GM21447 (cell line): Measurements from ENCODE around the gene SMARCC1.

Experiments
- ATAC-seq: cut with Tn5 transposase; IDR thresholded peaks from one replicate; pipeline ENCODE4 v1.9.1; 2021; ENCODE audit not compliant: unreplicated experiment

SMARCC1 gene

GRCh38 chr3:47592066-47592795 lies 189.5 kb downstream of the SMARCC1 start:
- ATAC-seq = no peak

- no peak for ATAC-seq
Measured at GRCh38 chr3:47590216-47590615, 191.5 kb downstream of the SMARCC1 start.

DNA sequence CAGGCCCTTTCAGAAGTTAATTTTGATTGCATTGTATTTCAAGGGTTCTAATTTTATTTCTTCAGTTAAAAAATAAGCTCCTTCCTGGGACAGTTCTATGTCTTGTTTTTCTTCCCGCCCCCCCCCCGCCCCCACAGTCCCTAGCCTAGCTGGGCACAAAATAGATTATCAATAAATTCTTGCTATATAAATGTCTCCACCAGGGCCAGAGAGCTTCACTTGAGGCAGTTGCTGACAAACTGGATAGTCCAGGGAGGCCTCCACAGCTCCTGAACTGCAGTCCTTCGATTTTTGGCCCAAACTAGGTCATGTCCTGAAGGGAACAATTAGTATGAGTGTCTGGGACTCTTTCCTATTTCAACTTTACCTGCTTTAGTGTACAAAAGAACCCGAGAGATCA lies 193.1 kb downstream of the SMARCC1 start:
- ATAC-seq = no peak

- no peak for ATAC-seq
Measured at GRCh38 chr3:47588053-47588452, 193.6 kb downstream of the SMARCC1 start.

- no peak for ATAC-seq
Measured at GRCh38 chr3:47586746-47587145, 194.9 kb downstream of the SMARCC1 start.

DNA sequence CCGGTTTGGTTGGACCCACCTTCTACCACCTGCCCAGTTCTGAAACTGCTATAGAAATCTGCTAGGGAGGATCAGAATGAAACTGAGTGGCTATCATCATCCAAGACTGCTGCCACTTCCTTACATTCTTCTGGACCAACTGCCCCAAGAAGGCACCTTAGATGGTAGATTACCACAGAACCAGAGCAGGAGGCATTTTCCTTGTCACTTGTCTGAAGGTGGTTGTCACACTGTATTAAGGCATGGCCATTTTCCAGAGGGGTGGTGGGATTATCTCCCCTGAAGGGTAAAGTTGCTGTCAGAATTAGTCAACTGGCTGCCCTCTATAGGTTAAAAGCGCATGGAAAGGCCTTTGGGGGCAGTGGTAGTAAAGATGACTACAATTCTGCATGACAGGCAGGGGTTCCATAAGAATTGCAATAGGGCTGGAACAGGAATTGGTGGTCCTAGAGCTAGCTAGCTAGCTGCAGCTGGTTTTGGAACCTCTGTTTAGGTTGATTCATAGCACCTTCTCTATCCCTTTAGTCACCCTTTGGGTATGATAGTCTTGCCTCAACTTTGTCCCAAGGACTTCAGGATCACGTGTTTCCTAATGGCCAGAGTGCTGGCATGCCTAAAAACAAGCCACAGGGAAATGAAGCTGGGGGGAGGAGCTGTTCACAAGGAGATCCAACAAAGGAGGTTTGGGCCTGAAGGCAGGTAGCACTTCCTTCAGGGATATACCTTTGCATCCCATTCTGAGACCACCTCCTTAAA lies 198.2 kb downstream of the SMARCC1 start:
- no peak for ATAC-seq

GRCh38 chr3:47581835-47582234 lies 199.9 kb downstream of the SMARCC1 start:
- no peak for ATAC-seq

DNA sequence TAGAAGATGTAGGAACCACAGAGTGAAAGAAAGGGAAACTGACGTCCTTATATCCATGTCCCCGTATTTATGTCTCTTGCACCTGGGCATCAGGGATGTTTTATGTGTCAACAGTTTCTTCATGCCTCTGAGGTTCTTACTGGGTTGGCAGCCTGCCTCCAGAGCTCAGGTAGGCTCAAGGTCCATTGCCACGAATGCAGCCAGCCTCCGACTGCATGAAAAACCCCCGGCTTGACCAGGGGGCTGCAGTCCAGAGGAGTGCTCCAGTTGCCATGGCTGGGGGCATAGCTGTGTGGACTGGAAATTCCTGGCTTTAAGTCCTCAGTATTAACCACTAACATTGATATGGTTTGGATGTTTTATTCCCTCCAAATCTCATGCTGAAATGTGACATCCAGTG lies 200.3 kb downstream of the SMARCC1 start:
- ATAC-seq = no peak

GRCh38 chr3:47580481-47580880 lies 201.2 kb downstream of the SMARCC1 start:
- no peak for ATAC-seq

DNA sequence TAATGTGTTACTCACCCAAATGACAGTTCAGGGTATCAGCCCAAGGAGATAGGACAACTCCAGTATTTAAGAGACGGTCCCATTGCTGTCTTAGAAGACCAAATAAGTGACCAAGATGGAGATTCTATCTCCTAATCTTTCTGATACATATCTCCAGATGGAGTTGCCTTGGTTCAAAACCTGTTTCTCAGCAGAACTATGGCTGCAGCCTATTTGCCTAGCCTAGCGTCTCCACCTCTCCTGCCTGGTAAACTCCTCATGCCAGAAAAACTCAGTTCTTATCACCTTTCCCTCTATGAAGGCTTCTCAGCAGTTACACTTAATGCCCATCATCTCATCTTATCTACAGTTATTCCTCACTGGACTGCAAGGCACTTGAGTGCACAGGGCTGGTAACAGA lies 201.8 kb downstream of the SMARCC1 start:
- ATAC-seq = no peak

DNA sequence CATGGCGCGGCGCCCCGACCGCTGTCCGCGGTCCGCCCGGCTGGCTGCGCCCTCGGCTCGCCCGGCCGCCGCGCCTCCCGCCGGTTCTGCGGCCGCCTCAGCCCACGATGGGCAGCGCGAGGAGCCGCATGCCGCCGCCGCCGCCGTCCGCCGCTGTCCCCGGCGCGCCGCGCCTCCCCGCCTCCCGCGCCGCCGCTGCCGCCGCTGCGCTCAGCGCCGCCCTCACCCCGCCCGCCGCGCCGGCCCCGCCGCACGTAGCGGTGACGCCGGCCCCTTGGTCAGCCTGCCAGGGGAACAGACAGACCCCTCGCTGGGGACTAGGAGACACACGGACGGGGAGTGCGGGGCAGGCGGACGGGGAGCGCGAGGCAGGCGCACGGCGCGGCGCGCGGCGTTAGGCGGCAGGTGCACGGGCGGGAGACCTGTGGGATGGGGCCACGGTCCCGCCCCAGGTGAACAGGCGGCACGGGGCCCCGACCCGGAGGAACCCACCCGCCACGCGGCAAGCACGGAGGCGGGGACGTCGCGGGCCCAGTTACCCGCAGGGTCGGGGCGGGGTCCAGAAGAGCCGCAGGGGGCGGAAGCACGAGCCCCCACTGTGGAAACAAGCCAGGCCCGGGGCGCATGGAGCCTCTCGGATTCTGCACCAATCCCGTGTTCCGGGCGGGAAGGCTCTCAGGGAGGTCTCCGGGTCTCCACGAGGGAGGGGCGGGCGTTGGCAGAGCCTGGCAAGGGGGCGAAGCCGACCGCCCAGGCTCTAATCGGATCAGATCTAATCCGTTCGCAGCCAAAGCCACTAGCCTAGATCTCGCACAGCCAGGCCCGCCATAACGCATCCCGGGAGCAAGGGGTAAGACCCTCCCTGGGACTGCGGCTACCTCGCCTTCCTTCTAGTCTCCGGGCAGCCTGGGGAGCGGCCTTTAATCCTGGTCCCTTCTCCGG lies 202.7 kb downstream of the SMARCC1 start, which contains the start of gene CSPG5:
CSPG5 (minus strand) TSS at position 175 of the 942 bp plus-strand sequence; CDS start at position 3, 172 bp downstream.
- no peak for ATAC-seq

GRCh38 chr3:47578119-47578632 lies 203.5 kb downstream of the SMARCC1 start:
- no peak for ATAC-seq

GRCh38 chr3:47577583-47578118 lies 204.0 kb downstream of the SMARCC1 start:
- no peak for ATAC-seq

- ATAC-seq = no peak
Measured at GRCh38 chr3:47573190-47574172, 208.2 kb downstream of the SMARCC1 start.

GRCh38 chr3:47571391-47572175 lies 210.1 kb downstream of the SMARCC1 start:
- ATAC-seq = no peak

DNA sequence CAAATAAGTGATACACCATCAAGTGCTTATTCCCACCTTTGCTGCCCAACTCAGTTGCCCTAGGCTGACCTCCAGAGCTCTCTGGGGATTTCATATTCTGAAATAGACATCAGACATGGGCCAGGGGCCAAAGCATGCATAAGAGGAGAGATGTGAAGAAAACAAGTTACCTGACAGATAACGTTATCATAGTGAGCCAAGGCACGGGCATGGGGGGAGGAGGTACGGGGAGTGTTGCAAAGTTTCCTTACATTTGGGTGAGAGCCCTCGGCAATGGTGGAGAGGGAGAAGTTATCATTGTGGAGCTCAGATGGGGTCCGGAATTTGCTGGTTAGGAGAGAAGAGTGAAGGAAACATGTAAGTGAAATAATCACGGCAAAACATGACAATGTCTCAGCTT lies 212.8 kb downstream of the SMARCC1 start:
- no peak for ATAC-seq

- ATAC-seq = no peak
Measured at GRCh38 chr3:47567149-47567548, 214.5 kb downstream of the SMARCC1 start.

DNA sequence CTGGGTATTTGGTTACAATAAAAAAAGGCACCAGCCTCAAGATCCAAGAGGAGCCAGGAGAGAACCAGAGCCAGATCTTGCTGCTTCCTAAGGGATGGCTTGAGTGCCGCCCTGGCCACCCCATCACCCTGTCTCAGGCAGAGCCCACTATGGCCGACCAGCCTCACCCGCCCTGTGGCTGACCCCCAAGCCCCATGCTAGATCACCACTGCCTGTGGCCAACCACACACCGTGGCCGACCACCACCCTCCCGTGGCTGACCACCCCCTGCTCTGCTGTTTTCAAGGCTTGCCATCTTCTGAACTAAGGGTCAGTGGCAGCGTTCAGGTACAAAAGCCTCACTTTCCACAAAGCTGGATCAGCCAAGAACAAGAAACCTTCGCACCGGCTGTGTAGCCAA lies 215.0 kb downstream of the SMARCC1 start:
- ATAC-seq = no peak
